CD14-positive monocyte (primary cell): ENCODE data around the gene RUNX2. TPM values are rescaled to one million over a fixed set of nuclear protein-coding genes. Genes with fewer than 3 reads are reported as not detected.
A peak's percentile ranks its signal among the peaks of the same experiment; 100 is the strongest.

Experiments used
- DNase-seq, 3 donors: peaks; one replicate each; pipeline ENCODE4 v3.0.0-alpha.2; 2011 to 2022
- H2AFZ ChIP-seq: 2 replicates; pipeline ENCODE4 v1.6.0; 2012; ENCODE audit warnings: mild to moderate bottlenecking, low read depth, low read length, inconsistent platforms; ENCODE audit not compliant: insufficient read depth, poor library complexity, severe bottlenecking
- H3K27ac ChIP-seq, 2 donors: 1 replicate in 1 of 2; 2 replicates in 1 of 2; pipeline ENCODE4 v1.5.1; 2012 to 2013; ENCODE audit warnings: low read length in 2 of 2, control low read depth in 1 of 2, inconsistent platforms in 1 of 2, low read depth in 1 of 2, mild to moderate bottlenecking in 1 of 2
- H3K27me3 ChIP-seq, 2 donors: one replicate each; pipeline versions ENCODE4 v1.6.0 to v1.6.1; 2011 to 2013; ENCODE audit warnings: low read length in 2 of 2; ENCODE audit not compliant: control insufficient read depth in 2 of 2, insufficient read depth in 2 of 2
- H3K36me3 ChIP-seq, 2 donors: replicated peaks in 1 of 2; 1 replicate in 1 of 2; 2 replicates in 1 of 2; pipeline versions ENCODE4 v1.5.1 to v1.6.1; 2012 to 2013; ENCODE audit warnings: low read length in 2 of 2, control low read depth in 1 of 2, inconsistent platforms in 1 of 2, mild to moderate bottlenecking in 1 of 2; ENCODE audit not compliant: insufficient read depth in 2 of 2, control insufficient read depth in 1 of 2
- H3K4me1 ChIP-seq, 2 donors: 1 replicate in 1 of 2; 2 replicates in 1 of 2; pipeline versions ENCODE4 v1.5.1 to v1.6.1; 2012 to 2013; ENCODE audit warnings: low read length in 2 of 2, control low read depth in 1 of 2, inconsistent platforms in 1 of 2, mild to moderate bottlenecking in 1 of 2, moderate library complexity in 1 of 2; ENCODE audit not compliant: insufficient read depth in 2 of 2, control insufficient read depth in 1 of 2
- H3K4me2 ChIP-seq: replicated peaks from 2 replicates; pipeline ENCODE3; 2012; ENCODE audit warnings: low read length, moderate library complexity, mild to moderate bottlenecking; ENCODE audit not compliant: poor library complexity, severe bottlenecking; ENCODE audit errors: extremely low read depth
- H3K4me3 ChIP-seq, 3 experiments: fragments of 200-600 bp in 1 of 3; sonication (generic) in 1 of 3; replicated peaks in 1 of 3; 1 replicate in 2 of 3; 2 replicates in 1 of 3; pipeline ENCODE4 v1.5.1; 2011 to 2013; ENCODE audit warnings: low read length in 3 of 3, mild to moderate bottlenecking in 3 of 3, control low read depth in 2 of 3, low read depth in 2 of 3, inconsistent platforms in 1 of 3, moderate library complexity in 1 of 3
- H3K79me2 ChIP-seq: 2 replicates; pipeline ENCODE4 v1.6.0; 2012; ENCODE audit warnings: mild to moderate bottlenecking, control low read depth, inconsistent platforms, low read length, moderate library complexity; ENCODE audit not compliant: insufficient read depth
- H3K9ac ChIP-seq: 2 replicates; pipeline ENCODE4 v1.6.0; 2017; ENCODE audit warnings: low read length, mild to moderate bottlenecking; ENCODE audit not compliant: insufficient read depth, poor library complexity, severe bottlenecking
- H3K9me3 ChIP-seq, 2 donors: replicated peaks in 1 of 2; 1 replicate in 1 of 2; 2 replicates in 1 of 2; pipeline versions ENCODE4 v1.5.1 to v1.6.1; 2012 to 2013; ENCODE audit warnings: low read length in 2 of 2, control low read depth in 1 of 2; ENCODE audit not compliant: control insufficient read depth in 1 of 2, insufficient read depth in 1 of 2
- H4K20me1 ChIP-seq: 2 replicates; pipeline ENCODE4 v1.6.0; 2012; ENCODE audit warnings: mild to moderate bottlenecking, low read length, control low read depth, moderate library complexity; ENCODE audit not compliant: insufficient read depth
- H3K27ac Mint-ChIP-seq, 7 donors: one replicate each; pipeline ENCODE4 v1.8.0; 2020; ENCODE audit warnings: mild to moderate bottlenecking in 7 of 7, mixed read lengths in 7 of 7, moderate library complexity in 6 of 7, inconsistent platforms in 2 of 7
- H3K27me3 Mint-ChIP-seq, 3 donors: one replicate each; pipeline ENCODE4 v1.8.0; 2021 to 2022; ENCODE audit warnings: low read depth in 3 of 3, mild to moderate bottlenecking in 3 of 3, mixed read lengths in 3 of 3, moderate library complexity in 3 of 3, inconsistent platforms in 1 of 3
- H3K36me3 Mint-ChIP-seq, 2 donors: one replicate each; pipeline ENCODE4 v1.8.0; 2020; ENCODE audit warnings: mixed read lengths in 2 of 2, inconsistent platforms in 1 of 2, mild to moderate bottlenecking in 1 of 2
- H3K4me1 Mint-ChIP-seq: one replicate; pipeline ENCODE4 v1.8.0; 2020; ENCODE audit warnings: mild to moderate bottlenecking, mixed read lengths
- H3K4me3 Mint-ChIP-seq, 2 donors: one replicate each; pipeline ENCODE4 v1.8.0; 2020; ENCODE audit warnings: mild to moderate bottlenecking in 2 of 2, mixed read lengths in 2 of 2, moderate library complexity in 1 of 2
- H3K9me3 Mint-ChIP-seq, 7 donors: one replicate each; pipeline ENCODE4 v1.8.0; 2020 to 2022; ENCODE audit warnings: mixed read lengths in 7 of 7, mild to moderate bottlenecking in 6 of 7, moderate library complexity in 6 of 7, inconsistent platforms in 2 of 7
- WGBS: methylation state at CpG from one replicate; pipeline ENCODE4 v1.1.5; 2013; ENCODE audit warnings: missing lambda C conversion rate; ENCODE audit not compliant: insufficient coverage; 5-methylcytosine and 5-hydroxymethylcytosine counted together
- intact Hi-C, 2 donors: fragments of 100-400 bp; cut with micrococcal nuclease; formaldehyde crosslinking; loops; one replicate each; pipeline versions ENCODE4 v1.15.0 to v1.15.1; 2023
- polyA plus RNA-seq, 3 donors: library from polyadenylated mRNA; depleted of rRNA in 1 of 3; unstranded in 2 of 3; stranded (reverse) in 1 of 3; fragments of 300-500 nt in 2 of 3; fragments of >200 nt in 1 of 3; fragmentation: Illumina TruSeq in 2 of 3; gene quantifications; 1 replicate in 2 of 3; 2 replicates in 1 of 3; pipeline ENCODE4 v1.2.3, GENCODE V29; 2012 to 2021
- TF ChIP-seq, protein P1 (sequence below): fragments of 200-600 bp; IDR thresholded peaks from one replicate; pipeline ENCODE4 v1.8.0; 2022; ENCODE audit warnings: antibody characterized with exemption, mild to moderate bottlenecking

Gene RUNX2
- polyA plus RNA-seq, 3 donors = 1.3 to 5.0 (median 2.5) TPM

DNA sequence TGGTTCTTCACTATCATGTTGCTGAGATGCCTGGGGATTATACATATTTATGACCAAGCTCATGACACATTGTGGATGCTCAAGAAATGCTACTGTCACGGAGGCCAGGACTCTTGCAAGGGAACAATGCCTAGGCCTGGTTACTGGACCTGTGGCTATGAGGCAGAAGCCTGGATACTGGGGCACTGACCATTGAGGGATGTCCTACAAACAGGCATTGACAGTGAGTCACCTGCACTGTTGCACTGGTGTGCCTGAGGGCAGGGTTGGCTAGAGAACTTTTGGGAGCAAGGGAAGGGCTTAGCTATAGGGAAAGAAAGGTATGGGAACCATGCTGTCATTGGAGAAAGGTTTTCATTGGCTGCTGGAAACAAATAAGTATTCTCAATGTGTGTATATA, 362.7 kb downstream of the RUNX2 start:
- H3K4me1 ChIP-seq = no peaks in the 10 kb centered on the region
- TF ChIP-seq, protein P1, sequence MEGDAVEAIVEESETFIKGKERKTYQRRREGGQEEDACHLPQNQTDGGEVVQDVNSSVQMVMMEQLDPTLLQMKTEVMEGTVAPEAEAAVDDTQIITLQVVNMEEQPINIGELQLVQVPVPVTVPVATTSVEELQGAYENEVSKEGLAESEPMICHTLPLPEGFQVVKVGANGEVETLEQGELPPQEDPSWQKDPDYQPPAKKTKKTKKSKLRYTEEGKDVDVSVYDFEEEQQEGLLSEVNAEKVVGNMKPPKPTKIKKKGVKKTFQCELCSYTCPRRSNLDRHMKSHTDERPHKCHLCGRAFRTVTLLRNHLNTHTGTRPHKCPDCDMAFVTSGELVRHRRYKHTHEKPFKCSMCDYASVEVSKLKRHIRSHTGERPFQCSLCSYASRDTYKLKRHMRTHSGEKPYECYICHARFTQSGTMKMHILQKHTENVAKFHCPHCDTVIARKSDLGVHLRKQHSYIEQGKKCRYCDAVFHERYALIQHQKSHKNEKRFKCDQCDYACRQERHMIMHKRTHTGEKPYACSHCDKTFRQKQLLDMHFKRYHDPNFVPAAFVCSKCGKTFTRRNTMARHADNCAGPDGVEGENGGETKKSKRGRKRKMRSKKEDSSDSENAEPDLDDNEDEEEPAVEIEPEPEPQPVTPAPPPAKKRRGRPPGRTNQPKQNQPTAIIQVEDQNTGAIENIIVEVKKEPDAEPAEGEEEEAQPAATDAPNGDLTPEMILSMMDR = no peak
- no peaks in the 10 kb centered on the region for H3K9me3 ChIP-seq
- H3K36me3 ChIP-seq = no peaks in the 10 kb centered on the region
- H3K4me3 ChIP-seq = no peak overlapping the region
- H3K9ac ChIP-seq = no peak overlapping the region
- H3K27ac ChIP-seq = no peak overlapping the region
- peaks cover 0 to 4% (median 0%) of the 10 kb centered on the region in 3 donors for H3K27me3 Mint-ChIP-seq
- no peak for DNase-seq
- H3K4me1 Mint-ChIP-seq = no peaks in the 10 kb centered on the region
- H4K20me1 ChIP-seq = no peaks in the 10 kb centered on the region
- no peak overlapping the region for H3K4me3 Mint-ChIP-seq
- H3K36me3 Mint-ChIP-seq = no peaks in the 10 kb centered on the region
- intact Hi-C loops = no loop called here
- H3K9me3 Mint-ChIP-seq = peaks cover 0 to 3% (median 0%) of the 10 kb centered on the region in 7 donors
- no peaks in the 10 kb centered on the region for H3K79me2 ChIP-seq
- 91% methylated on average over 1 of the region's 1 CpG for WGBS
- H3K27me3 ChIP-seq = no peaks in the 10 kb centered on the region
- peak overlapping the region in 1 of 7 donors; percentile 13 for H3K27ac Mint-ChIP-seq
- H3K4me2 ChIP-seq = no peak overlapping the region
- no peak overlapping the region for H2AFZ ChIP-seq

DNA sequence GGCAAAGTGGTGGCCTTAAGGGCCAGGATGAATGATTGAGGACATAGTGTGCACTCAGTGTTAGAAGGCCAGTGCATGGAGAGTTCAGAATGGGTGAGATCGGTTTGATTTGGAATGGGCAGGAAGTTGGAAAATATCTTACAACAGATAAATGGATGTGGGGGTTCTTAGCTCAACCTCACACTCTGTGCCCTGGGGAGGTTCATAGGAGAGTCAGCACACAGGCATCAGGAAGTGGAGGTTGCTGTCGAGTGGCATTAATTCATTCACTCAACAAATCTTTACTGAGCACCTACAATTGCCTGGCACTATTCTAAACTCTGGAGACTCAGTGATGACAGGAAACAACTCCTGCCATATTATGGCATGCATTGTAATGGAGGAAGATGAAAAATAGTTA, 363.3 kb downstream of the RUNX2 start:
- H2AFZ ChIP-seq = no peak overlapping the region
- no peak for DNase-seq
- H3K9me3 ChIP-seq = no peaks in the 10 kb centered on the region
- no peaks in the 10 kb centered on the region for H3K36me3 Mint-ChIP-seq
- H3K27ac ChIP-seq = no peak overlapping the region
- H3K27me3 ChIP-seq = no peaks in the 10 kb centered on the region
- peaks cover 0 to 3% (median 0%) of the 10 kb centered on the region in 7 donors for H3K9me3 Mint-ChIP-seq
- no peak overlapping the region for H3K4me3 Mint-ChIP-seq
- H4K20me1 ChIP-seq = no peaks in the 10 kb centered on the region
- H3K79me2 ChIP-seq = no peaks in the 10 kb centered on the region
- H3K4me1 ChIP-seq = no peaks in the 10 kb centered on the region
- no peak overlapping the region for H3K27ac Mint-ChIP-seq
- WGBS = no CpG with 5 or more reads among the region's 2 CpGs
- H3K4me1 Mint-ChIP-seq = no peaks in the 10 kb centered on the region
- no peaks in the 10 kb centered on the region for H3K36me3 ChIP-seq
- no peak overlapping the region for H3K4me3 ChIP-seq
- intact Hi-C loops = no loop called here
- peaks cover 0 to 4% (median 0%) of the 10 kb centered on the region in 3 donors for H3K27me3 Mint-ChIP-seq
- H3K9ac ChIP-seq = no peak overlapping the region
- TF ChIP-seq, protein P1 = no peak
- no peak overlapping the region for H3K4me2 ChIP-seq
